ENCODE data around the gene GSK3B.
A peak's percentile ranks its signal among the peaks of the same experiment; 100 is the strongest.

The GSK3B gene

DNA sequence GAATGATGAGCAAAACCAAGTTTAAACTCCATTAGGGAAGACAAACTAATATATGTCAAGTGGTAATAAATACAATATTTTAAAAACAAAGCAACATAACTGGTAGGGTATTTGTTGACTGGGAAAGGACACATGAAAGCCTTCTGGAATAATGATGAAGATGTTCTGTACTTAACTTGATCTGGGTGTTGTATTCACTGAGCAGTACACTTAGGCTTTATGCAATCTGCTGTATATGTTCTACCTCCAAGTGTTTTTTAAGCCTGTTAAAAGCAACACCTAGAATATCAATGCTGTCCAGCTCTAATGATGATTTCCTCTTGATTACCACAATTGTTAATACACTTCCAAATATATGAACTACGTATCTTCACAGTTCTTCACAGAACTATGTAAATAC is 46.6 kb downstream of the GSK3B start:
- H3K27ac ChIP-seq (ENCODE audit: low read depth, low read length), result no peak overlapping the region
- H4K5ac ChIP-seq (ENCODE audit: low read length), result no peak overlapping the region
- H3K36me3 ChIP-seq (ENCODE audit: control insufficient read depth, insufficient read depth, low read length), result no peaks in the 10 kb centered on the region
- H3K4ac ChIP-seq (ENCODE audit: low read depth, low read length), result no peak overlapping the region
- no CpG with 5 or more reads among the region's 1 CpG for WGBS (ENCODE audit: extremely low coverage, insufficient coverage, low lambda C conversion rate)
- H3K18ac ChIP-seq (ENCODE audit: low read length), result no peak overlapping the region
- H2BK120ac ChIP-seq (ENCODE audit: low read depth, low read length), result no peak overlapping the region
- H4K8ac ChIP-seq (ENCODE audit: low read depth, low read length), result no peak overlapping the region
- no peak for DNase-seq
- no peak overlapping the region for H2BK15ac ChIP-seq (replicated peaks; ENCODE audit: low read depth)
- H2AK5ac ChIP-seq (ENCODE audit: low read length), result no peak overlapping the region
- H3K9ac ChIP-seq (ENCODE audit: low read length), result no peak overlapping the region
- no peak overlapping the region for H3K56ac ChIP-seq (ENCODE audit: low read length)
- H3K27me3 ChIP-seq (ENCODE audit: insufficient read depth, low read length, poor library complexity), result no peaks in the 10 kb centered on the region
- peaks cover 56% of the 10 kb centered on the region for H3K79me2 ChIP-seq (ENCODE audit: control insufficient read depth, insufficient read depth, low read length)
- H3K4me2 ChIP-seq (ENCODE audit: low read length), result no peak overlapping the region
- no peak overlapping the region for H2BK5ac ChIP-seq (ENCODE audit: low read length)
- peaks cover 22% of the 10 kb centered on the region for H3K79me1 ChIP-seq (ENCODE audit: low read length)
- H3K4me3 ChIP-seq (ENCODE audit: low read length), result no peak overlapping the region
- peaks cover 3% of the 10 kb centered on the region for H3K4me1 ChIP-seq (ENCODE audit: control insufficient read depth, low read depth, low read length)
- H3K23ac ChIP-seq (ENCODE audit: low read length), result no peak overlapping the region

DNA sequence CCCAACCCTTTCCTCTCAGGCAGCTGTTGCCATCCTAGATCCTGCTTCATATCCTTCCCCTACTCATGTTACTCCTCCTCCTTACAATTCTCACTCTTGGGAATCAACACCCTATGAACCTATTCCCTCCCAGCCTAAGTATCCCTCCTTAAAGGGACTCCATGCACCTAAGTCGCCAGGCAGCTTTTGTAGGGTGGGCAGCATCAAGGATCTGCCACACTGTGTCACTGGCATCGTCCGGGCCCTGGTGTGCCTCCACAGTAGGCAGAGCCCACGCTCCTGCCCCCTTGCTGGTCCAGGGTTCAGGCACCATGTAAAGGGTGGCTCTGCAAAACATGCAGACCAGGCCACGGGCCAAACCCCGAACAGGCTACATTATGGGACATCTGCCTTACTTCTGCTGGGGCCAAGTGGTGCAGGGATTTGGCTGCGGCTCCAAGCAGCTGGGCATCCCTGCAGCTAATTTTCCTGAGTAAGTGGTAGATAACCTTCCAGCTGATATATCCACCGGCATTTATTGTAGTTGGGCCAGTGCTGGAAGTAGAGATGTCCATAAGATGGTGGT is 53.4 kb downstream of the GSK3B start:
- Histone ChIP-seq H3K9ac (ENCODE audit: low read length) (no peak overlapping the region), H2BK120ac (ENCODE audit: low read depth, low read length) (no peak overlapping the region), H3K4me3 (ENCODE audit: low read length) (no peak overlapping the region), H3K4ac (ENCODE audit: low read depth, low read length) (no peak overlapping the region), H3K79me2 (ENCODE audit: control insufficient read depth, insufficient read depth, low read length) (peaks cover 57% of the 10 kb centered on the region), H3K23ac (ENCODE audit: low read length) (no peak overlapping the region), H3K79me1 (ENCODE audit: low read length) (peaks cover 39% of the 10 kb centered on the region), H3K4me2 (ENCODE audit: low read length) (no peak overlapping the region), H4K8ac (ENCODE audit: low read depth, low read length) (no peak overlapping the region), H3K36me3 (ENCODE audit: control insufficient read depth, insufficient read depth, low read length) (no peaks in the 10 kb centered on the region), H3K4me1 (ENCODE audit: control insufficient read depth, low read depth, low read length) (no peaks in the 10 kb centered on the region), H3K27ac (ENCODE audit: low read depth, low read length) (no peak overlapping the region), H4K5ac (ENCODE audit: low read length) (no peak overlapping the region), H3K56ac (ENCODE audit: low read length) (no peak overlapping the region), H2AK5ac (ENCODE audit: low read length) (no peak overlapping the region), H2BK15ac (replicated peaks; ENCODE audit: low read depth) (no peak overlapping the region), H3K18ac (ENCODE audit: low read length) (no peak overlapping the region), H3K27me3 (ENCODE audit: insufficient read depth, low read length, poor library complexity) (no peaks in the 10 kb centered on the region), H2BK5ac (ENCODE audit: low read length) (no peak overlapping the region)
- no peak for DNase-seq
- no CpG with 5 or more reads among the region's 8 CpGs for WGBS (ENCODE audit: extremely low coverage, insufficient coverage, low lambda C conversion rate)

DNA sequence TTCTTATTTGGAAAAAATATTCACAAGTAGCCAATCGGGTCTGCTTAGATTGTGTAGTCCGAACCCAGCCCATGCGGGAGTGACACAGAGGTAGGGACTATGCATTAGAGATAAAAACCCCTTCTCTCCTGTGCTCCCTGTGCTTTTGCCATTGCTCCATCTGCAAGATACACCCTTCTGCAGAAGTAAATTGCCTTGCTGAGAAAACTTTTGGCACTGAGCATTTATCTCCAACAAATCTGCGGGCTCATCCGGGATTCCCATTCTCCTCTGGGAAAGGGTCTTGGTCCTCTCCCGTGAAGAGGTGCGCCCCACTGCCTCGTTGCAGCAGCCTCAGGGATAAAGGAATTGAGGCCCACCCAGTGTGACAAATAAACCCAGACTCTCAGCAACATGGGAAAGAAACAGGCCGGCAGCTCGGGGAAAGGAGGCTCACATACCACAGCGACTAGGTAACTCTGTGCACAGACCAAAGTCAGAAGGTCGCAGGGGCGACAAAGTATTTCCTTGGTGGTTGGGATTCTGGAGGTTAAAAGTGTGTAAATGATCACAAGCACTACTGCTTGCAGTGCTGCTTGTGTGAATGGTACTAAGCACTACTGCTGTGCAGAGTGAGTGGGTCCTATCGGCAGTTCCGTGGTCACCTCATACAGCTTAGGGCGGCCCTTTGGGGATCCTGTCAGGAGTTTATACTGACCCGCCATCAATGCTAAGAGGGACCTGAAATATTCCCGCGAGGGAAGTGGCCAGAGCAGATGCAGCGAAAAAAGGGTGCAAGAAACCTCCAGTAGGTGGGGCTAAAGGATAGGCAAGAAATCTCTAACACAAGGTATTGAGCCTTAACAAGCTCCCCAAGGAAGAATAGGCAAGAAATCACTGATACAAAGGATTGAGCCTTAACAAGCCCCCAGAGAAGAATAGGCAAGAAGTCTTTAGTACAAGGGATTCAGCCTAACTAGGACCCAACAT is 54.3 kb downstream of the GSK3B start:
- DNase-seq, result peak; percentile 64
- H3K36me3 ChIP-seq (ENCODE audit: control insufficient read depth, insufficient read depth, low read length), result no peaks in the 10 kb centered on the region
- no peak overlapping the region for H3K9ac ChIP-seq (ENCODE audit: low read length)
- H2BK5ac ChIP-seq (ENCODE audit: low read length), result no peak overlapping the region
- no peak overlapping the region for H3K4me3 ChIP-seq (ENCODE audit: low read length)
- H3K79me2 ChIP-seq (ENCODE audit: control insufficient read depth, insufficient read depth, low read length), result peaks cover 54% of the 10 kb centered on the region
- H3K27me3 ChIP-seq (ENCODE audit: insufficient read depth, low read length, poor library complexity), result no peaks in the 10 kb centered on the region
- H3K18ac ChIP-seq (ENCODE audit: low read length), result no peak overlapping the region
- no peak overlapping the region for H2AK5ac ChIP-seq (ENCODE audit: low read length)
- no peak overlapping the region for H4K8ac ChIP-seq (ENCODE audit: low read depth, low read length)
- H3K79me1 ChIP-seq (ENCODE audit: low read length), result peaks cover 43% of the 10 kb centered on the region
- no peak overlapping the region for H4K5ac ChIP-seq (ENCODE audit: low read length)
- H2BK15ac ChIP-seq (replicated peaks; ENCODE audit: low read depth), result no peak overlapping the region
- H3K56ac ChIP-seq (ENCODE audit: low read length), result no peak overlapping the region
- no peak overlapping the region for H3K4me2 ChIP-seq (ENCODE audit: low read length)
- no CpG with 5 or more reads among the region's 20 CpGs for WGBS (ENCODE audit: extremely low coverage, insufficient coverage, low lambda C conversion rate)
- H2BK120ac ChIP-seq (ENCODE audit: low read depth, low read length), result no peak overlapping the region
- no peak overlapping the region for H3K27ac ChIP-seq (ENCODE audit: low read depth, low read length)
- no peaks in the 10 kb centered on the region for H3K4me1 ChIP-seq (ENCODE audit: control insufficient read depth, low read depth, low read length)
- H3K23ac ChIP-seq (ENCODE audit: low read length), result no peak overlapping the region
- no peak overlapping the region for H3K4ac ChIP-seq (ENCODE audit: low read depth, low read length)

DNA sequence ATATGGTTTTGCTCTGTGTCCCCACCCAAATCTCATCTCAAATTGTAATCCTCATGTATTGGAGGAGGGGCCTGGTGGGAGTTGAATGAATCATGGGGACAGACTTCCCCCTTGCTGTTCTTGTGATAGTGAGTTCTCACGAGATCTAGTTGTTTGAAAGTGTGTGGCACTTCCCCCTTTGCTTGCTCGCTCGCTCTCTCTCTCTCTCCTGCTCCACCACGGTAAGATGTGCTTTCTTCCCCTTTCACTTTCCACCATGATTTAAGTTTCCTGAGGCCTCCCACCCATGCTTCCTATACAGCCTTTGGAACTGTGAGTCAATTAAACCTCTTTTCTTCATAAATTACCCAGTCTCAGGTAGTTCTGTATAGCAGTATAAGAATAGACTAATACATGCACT is 60.7 kb downstream of the GSK3B start:
- H3K4me1 ChIP-seq (ENCODE audit: control insufficient read depth, low read depth, low read length), result peaks cover 3% of the 10 kb centered on the region
- peaks cover 32% of the 10 kb centered on the region for H3K79me2 ChIP-seq (ENCODE audit: control insufficient read depth, insufficient read depth, low read length)
- H2AK5ac ChIP-seq (ENCODE audit: low read length), result no peak overlapping the region

DNA sequence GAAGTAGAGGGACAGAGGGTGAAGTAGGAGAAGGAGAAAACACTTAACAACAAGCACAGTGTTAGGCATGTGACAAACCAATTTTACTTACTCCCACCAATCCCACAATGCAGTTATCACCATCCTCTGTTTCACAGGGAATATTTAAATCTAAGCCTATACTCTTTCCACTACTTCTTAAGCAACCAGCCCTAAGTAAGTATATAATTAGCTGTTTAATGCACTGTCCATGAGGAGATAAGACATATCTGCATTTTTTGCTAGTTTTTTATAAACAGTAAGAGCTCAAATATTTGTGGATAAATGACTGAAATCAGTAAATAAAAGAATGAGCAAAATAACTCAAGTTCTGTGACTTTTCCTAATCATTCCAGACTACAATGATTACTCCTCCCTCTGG is 62.7 kb downstream of the GSK3B start:
- no peak overlapping the region for H2BK120ac ChIP-seq (ENCODE audit: low read depth, low read length)
- no peak overlapping the region for H4K8ac ChIP-seq (ENCODE audit: low read depth, low read length)
- no peak overlapping the region for H2BK15ac ChIP-seq (replicated peaks; ENCODE audit: low read depth)
- no peak overlapping the region for H3K9ac ChIP-seq (ENCODE audit: low read length)
- H3K4me2 ChIP-seq (ENCODE audit: low read length), result no peak overlapping the region
- H3K23ac ChIP-seq (ENCODE audit: low read length), result no peak overlapping the region
- H3K79me2 ChIP-seq (ENCODE audit: control insufficient read depth, insufficient read depth, low read length), result peaks cover 37% of the 10 kb centered on the region
- H3K27me3 ChIP-seq (ENCODE audit: insufficient read depth, low read length, poor library complexity), result no peaks in the 10 kb centered on the region
- H3K4me3 ChIP-seq (ENCODE audit: low read length), result no peak overlapping the region
- H3K56ac ChIP-seq (ENCODE audit: low read length), result no peak overlapping the region
- H3K18ac ChIP-seq (ENCODE audit: low read length), result no peak overlapping the region
- no peak for DNase-seq
- no peak overlapping the region for H4K5ac ChIP-seq (ENCODE audit: low read length)
- H2AK5ac ChIP-seq (ENCODE audit: low read length), result no peak overlapping the region
- H2BK5ac ChIP-seq (ENCODE audit: low read length), result no peak overlapping the region
- H3K36me3 ChIP-seq (ENCODE audit: control insufficient read depth, insufficient read depth, low read length), result no peaks in the 10 kb centered on the region
- no peak overlapping the region for H3K27ac ChIP-seq (ENCODE audit: low read depth, low read length)
- peaks cover 20% of the 10 kb centered on the region for H3K79me1 ChIP-seq (ENCODE audit: low read length)
- H3K4me1 ChIP-seq (ENCODE audit: control insufficient read depth, low read depth, low read length), result peaks cover 8% of the 10 kb centered on the region
- H3K4ac ChIP-seq (ENCODE audit: low read depth, low read length), result no peak overlapping the region

More for the DNA sequence above, 60.7 kb downstream of the GSK3B start:
- Histone ChIP-seq H4K5ac (ENCODE audit: low read length) (no peak overlapping the region), H2BK120ac (ENCODE audit: low read depth, low read length) (no peak overlapping the region), H2BK5ac (ENCODE audit: low read length) (no peak overlapping the region), H3K36me3 (ENCODE audit: control insufficient read depth, insufficient read depth, low read length) (no peaks in the 10 kb centered on the region), H3K18ac (ENCODE audit: low read length) (no peak overlapping the region), H3K9ac (ENCODE audit: low read length) (no peak overlapping the region), H3K23ac (ENCODE audit: low read length) (no peak overlapping the region), H3K56ac (ENCODE audit: low read length) (no peak overlapping the region), H2BK15ac (replicated peaks; ENCODE audit: low read depth) (no peak overlapping the region), H4K8ac (ENCODE audit: low read depth, low read length) (no peak overlapping the region), H3K4ac (ENCODE audit: low read depth, low read length) (no peak overlapping the region), H3K79me1 (ENCODE audit: low read length) (peaks cover 22% of the 10 kb centered on the region), H3K27ac (ENCODE audit: low read depth, low read length) (no peak overlapping the region), H3K4me2 (ENCODE audit: low read length) (no peak overlapping the region), H3K27me3 (ENCODE audit: insufficient read depth, low read length, poor library complexity) (no peaks in the 10 kb centered on the region), H3K4me3 (ENCODE audit: low read length) (no peak overlapping the region)
- peak; percentile 12 for DNase-seq
- no CpG with 5 or more reads among the region's 4 CpGs for WGBS (ENCODE audit: extremely low coverage, insufficient coverage, low lambda C conversion rate)
